GM12878 (cell line): ENCODE data around the gene KMT2B. TPM values are rescaled to one million over a fixed set of nuclear protein-coding genes. Genes with fewer than 3 reads are reported as not detected.

Experiments
- ASH2L ChIP-seq: fragments of 300-600, 200-600 bp; sonication (generic); IDR thresholded peaks from 2 replicates; pipeline ENCODE4 v1.6.1; 2017; ENCODE audit warnings: low read depth, mild to moderate bottlenecking, borderline replicate concordance
- CHD2 ChIP-seq: IDR thresholded peaks from 2 replicates; pipeline ENCODE4 v1.6.1; 2011; ENCODE audit warnings: low read depth, low read length, improper control_type of control experiment, borderline replicate concordance
- CREM ChIP-seq: IDR thresholded peaks from 2 replicates; pipeline ENCODE4 v1.6.1; 2014; ENCODE audit warnings: antibody characterized with exemption, low read depth
- LARP7 ChIP-seq: fragments of 450-650 bp; IDR thresholded peaks from 2 replicates; pipeline ENCODE4 v1.6.1; 2017; ENCODE audit warnings: mild to moderate bottlenecking
- MTA3 ChIP-seq: IDR thresholded peaks from 2 replicates; pipeline ENCODE4 v1.6.1; 2012; ENCODE audit warnings: low read length, inconsistent platforms, borderline replicate concordance
- MXI1 ChIP-seq: fragments of 150-350 bp; IDR thresholded peaks from 2 replicates; pipeline ENCODE4 v1.6.1; 2011; ENCODE audit warnings: low read depth, mild to moderate bottlenecking, inconsistent platforms, low read length, improper control_type of control experiment
- NR2F1 ChIP-seq: fragments of 450-650 bp; conservative IDR thresholded peaks from 2 replicates; pipeline ENCODE4 v1.6.1; 2017; ENCODE audit warnings: mild to moderate bottlenecking
- TCF12 ChIP-seq: IDR thresholded peaks from 2 replicates; pipeline ENCODE4 v1.6.1; 2011; ENCODE audit warnings: low read depth, mild to moderate bottlenecking, low read length
- ZNF274 ChIP-seq: IDR thresholded peaks from one replicate; pipeline ENCODE4 v1.8.0; 2011; ENCODE audit not compliant: insufficient read length, insufficient read depth
- polyA plus RNA-seq, 11 experiments: library from polyadenylated mRNA; depleted of rRNA in 4 of 11; unstranded in 6 of 11; stranded (reverse) in 5 of 11; fragments of >200 nt; fragmentation: Nextera tagmentation in 4 of 11; fragmentation: Illumina TruSeq in 1 of 11; extraction: Ambion mirVana in 4 of 11; extraction: Trizol in 1 of 11; gene quantifications; 1 replicate in 1 of 11; 2 replicates in 10 of 11; pipeline versions ENCODE4 v1.2.1 to v1.2.3, GENCODE V29; 2011 to 2016; ENCODE audit warnings: inconsistent platforms in 2 of 11, missing spikeins in 2 of 11, low read depth in 1 of 11
- total RNA-seq, 4 experiments: library from RNA; depleted of rRNA in 3 of 4; stranded (reverse); fragments of >200 nt in 3 of 4; fragmentation: Illumina TruSeq in 1 of 4; extraction: Trizol in 1 of 4; gene quantifications; 2 replicates each; pipeline versions ENCODE4 v1.2.1 to v1.2.3, GENCODE V29; 2013 to 2021
- TF ChIP-seq, protein P1 (sequence below): fragments of 450-650 bp; IDR thresholded peaks from 2 replicates; pipeline ENCODE4 v1.6.1; 2016; ENCODE audit warnings: mild to moderate bottlenecking, moderate library complexity, borderline replicate concordance
- TF ChIP-seq, protein P2 (sequence below): fragments of 450-650 bp; IDR thresholded peaks from 2 replicates; pipeline ENCODE4 v1.6.1; 2018; ENCODE audit warnings: borderline replicate concordance, mild to moderate bottlenecking; ENCODE audit not compliant: partially characterized antibody
- TF ChIP-seq, protein P3 (sequence below): IDR thresholded peaks from 2 replicates; pipeline ENCODE4 v1.6.1; 2012; ENCODE audit warnings: low read depth, low read length, improper control_type of control experiment
- TF ChIP-seq, protein P4 (sequence below): fragments of 450-650 bp; IDR thresholded peaks from 2 replicates; pipeline ENCODE4 v1.6.1; 2017; ENCODE audit warnings: mild to moderate bottlenecking, low read depth, inconsistent platforms; ENCODE audit not compliant: poor library complexity, severe bottlenecking
- TF ChIP-seq, protein P5 (sequence below): IDR thresholded peaks from 2 replicates; pipeline ENCODE4 v1.6.1; 2012; ENCODE audit warnings: low read depth, low read length, improper control_type of control experiment
- TF ChIP-seq, protein P6 (sequence below): fragments of 450-650 bp; IDR thresholded peaks from 2 replicates; pipeline ENCODE4 v1.6.1; 2017; ENCODE audit warnings: antibody characterized with exemption, mild to moderate bottlenecking, moderate library complexity

Gene KMT2B
- total and polyA plus RNA-seq, 10 of the 15 experiments (the other 5 are each of a cell fraction or from before 2014, with no cell fraction given) = 0.71 to 35.6 (median 6.0) TPM

DNA sequence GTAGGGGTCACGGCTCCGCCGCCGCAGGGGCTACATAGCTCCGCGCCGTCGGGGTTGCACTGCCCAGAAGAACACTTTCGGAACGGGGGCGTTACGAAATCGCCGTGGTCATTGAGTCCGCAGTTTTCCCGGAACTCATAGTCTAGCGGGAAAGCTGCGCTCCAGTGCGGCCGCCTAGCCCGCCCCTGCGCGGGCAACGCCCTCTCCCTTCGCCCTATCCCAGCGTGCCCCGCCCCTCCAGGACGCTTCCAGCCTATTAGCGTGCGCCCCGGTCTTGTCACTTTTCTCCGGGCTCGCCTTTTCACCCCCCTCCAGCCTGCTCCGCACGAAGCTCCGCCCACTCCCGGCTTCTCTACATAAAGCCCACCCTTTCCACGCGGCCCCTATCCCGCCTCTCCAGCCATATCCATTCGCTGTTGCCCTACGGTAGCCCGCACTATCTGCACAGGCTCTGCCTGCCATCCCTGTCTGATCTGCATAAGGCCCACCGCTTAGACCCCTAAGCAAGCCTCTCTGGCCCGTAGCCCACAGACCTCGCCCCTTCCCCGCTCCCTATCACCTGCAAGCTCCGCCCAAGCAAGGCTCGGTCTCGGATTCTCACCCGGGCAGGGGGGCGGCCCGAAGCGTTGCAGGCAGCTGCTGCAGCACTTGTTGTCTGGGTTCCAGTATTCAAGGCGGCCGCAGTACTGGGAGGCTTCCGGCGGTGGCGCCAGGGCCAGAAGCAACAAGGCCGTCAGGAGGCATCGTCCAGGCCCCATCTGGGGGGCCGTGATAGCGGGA is 22.8 kb downstream of the KMT2B start (continued):
- TF ChIP-seq, protein P1, sequence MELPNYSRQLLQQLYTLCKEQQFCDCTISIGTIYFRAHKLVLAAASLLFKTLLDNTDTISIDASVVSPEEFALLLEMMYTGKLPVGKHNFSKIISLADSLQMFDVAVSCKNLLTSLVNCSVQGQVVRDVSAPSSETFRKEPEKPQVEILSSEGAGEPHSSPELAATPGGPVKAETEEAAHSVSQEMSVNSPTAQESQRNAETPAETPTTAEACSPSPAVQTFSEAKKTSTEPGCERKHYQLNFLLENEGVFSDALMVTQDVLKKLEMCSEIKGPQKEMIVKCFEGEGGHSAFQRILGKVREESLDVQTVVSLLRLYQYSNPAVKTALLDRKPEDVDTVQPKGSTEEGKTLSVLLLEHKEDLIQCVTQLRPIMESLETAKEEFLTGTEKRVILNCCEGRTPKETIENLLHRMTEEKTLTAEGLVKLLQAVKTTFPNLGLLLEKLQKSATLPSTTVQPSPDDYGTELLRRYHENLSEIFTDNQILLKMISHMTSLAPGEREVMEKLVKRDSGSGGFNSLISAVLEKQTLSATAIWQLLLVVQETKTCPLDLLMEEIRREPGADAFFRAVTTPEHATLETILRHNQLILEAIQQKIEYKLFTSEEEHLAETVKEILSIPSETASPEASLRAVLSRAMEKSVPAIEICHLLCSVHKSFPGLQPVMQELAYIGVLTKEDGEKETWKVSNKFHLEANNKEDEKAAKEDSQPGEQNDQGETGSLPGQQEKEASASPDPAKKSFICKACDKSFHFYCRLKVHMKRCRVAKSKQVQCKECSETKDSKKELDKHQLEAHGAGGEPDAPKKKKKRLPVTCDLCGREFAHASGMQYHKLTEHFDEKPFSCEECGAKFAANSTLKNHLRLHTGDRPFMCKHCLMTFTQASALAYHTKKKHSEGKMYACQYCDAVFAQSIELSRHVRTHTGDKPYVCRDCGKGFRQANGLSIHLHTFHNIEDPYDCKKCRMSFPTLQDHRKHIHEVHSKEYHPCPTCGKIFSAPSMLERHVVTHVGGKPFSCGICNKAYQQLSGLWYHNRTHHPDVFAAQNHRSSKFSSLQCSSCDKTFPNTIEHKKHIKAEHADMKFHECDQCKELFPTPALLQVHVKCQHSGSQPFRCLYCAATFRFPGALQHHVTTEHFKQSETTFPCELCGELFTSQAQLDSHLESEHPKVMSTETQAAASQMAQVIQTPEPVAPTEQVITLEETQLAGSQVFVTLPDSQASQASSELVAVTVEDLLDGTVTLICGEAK = peak; percentile 59; the same call in 1 of the 2 replicates
- TF ChIP-seq, protein P2, sequence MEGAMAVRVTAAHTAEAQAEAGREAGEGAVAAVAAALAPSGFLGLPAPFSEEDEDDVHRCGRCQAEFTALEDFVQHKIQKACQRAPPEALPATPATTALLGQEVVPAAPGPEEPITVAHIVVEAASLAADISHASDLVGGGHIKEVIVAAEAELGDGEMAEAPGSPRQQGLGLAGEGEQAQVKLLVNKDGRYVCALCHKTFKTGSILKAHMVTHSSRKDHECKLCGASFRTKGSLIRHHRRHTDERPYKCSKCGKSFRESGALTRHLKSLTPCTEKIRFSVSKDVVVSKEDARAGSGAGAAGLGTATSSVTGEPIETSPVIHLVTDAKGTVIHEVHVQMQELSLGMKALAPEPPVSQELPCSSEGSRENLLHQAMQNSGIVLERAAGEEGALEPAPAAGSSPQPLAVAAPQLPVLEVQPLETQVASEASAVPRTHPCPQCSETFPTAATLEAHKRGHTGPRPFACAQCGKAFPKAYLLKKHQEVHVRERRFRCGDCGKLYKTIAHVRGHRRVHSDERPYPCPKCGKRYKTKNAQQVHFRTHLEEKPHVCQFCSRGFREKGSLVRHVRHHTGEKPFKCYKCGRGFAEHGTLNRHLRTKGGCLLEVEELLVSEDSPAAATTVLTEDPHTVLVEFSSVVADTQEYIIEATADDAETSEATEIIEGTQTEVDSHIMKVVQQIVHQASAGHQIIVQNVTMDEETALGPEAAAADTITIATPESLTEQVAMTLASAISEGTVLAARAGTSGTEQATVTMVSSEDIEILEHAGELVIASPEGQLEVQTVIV = no peak
- TF ChIP-seq NR2F1 (peak; percentile 82), CHD2 (peak; percentile 71), ZNF274 (no peak), MXI1 (peak; percentile 69), CREM (no peak; the same call in 1 of the 2 replicates), MTA3 (no peak), LARP7 (no peak), ASH2L (no peak), TCF12 (peak; percentile 60; the same call in 1 of the 2 replicates)
- TF ChIP-seq, protein P3, sequence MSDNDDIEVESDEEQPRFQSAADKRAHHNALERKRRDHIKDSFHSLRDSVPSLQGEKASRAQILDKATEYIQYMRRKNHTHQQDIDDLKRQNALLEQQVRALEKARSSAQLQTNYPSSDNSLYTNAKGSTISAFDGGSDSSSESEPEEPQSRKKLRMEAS = 0 out of 2 replicates have a peak, but pooled peaks have one; percentile 3
- TF ChIP-seq, protein P4, sequence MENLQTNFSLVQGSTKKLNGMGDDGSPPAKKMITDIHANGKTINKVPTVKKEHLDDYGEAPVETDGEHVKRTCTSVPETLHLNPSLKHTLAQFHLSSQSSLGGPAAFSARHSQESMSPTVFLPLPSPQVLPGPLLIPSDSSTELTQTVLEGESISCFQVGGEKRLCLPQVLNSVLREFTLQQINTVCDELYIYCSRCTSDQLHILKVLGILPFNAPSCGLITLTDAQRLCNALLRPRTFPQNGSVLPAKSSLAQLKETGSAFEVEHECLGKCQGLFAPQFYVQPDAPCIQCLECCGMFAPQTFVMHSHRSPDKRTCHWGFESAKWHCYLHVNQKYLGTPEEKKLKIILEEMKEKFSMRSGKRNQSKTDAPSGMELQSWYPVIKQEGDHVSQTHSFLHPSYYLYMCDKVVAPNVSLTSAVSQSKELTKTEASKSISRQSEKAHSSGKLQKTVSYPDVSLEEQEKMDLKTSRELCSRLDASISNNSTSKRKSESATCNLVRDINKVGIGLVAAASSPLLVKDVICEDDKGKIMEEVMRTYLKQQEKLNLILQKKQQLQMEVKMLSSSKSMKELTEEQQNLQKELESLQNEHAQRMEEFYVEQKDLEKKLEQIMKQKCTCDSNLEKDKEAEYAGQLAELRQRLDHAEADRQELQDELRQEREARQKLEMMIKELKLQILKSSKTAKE = no peak
- TF ChIP-seq, protein P5, sequence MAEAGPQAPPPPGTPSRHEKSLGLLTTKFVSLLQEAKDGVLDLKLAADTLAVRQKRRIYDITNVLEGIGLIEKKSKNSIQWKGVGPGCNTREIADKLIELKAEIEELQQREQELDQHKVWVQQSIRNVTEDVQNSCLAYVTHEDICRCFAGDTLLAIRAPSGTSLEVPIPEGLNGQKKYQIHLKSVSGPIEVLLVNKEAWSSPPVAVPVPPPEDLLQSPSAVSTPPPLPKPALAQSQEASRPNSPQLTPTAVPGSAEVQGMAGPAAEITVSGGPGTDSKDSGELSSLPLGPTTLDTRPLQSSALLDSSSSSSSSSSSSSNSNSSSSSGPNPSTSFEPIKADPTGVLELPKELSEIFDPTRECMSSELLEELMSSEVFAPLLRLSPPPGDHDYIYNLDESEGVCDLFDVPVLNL = no peak
- TF ChIP-seq, protein P6, sequence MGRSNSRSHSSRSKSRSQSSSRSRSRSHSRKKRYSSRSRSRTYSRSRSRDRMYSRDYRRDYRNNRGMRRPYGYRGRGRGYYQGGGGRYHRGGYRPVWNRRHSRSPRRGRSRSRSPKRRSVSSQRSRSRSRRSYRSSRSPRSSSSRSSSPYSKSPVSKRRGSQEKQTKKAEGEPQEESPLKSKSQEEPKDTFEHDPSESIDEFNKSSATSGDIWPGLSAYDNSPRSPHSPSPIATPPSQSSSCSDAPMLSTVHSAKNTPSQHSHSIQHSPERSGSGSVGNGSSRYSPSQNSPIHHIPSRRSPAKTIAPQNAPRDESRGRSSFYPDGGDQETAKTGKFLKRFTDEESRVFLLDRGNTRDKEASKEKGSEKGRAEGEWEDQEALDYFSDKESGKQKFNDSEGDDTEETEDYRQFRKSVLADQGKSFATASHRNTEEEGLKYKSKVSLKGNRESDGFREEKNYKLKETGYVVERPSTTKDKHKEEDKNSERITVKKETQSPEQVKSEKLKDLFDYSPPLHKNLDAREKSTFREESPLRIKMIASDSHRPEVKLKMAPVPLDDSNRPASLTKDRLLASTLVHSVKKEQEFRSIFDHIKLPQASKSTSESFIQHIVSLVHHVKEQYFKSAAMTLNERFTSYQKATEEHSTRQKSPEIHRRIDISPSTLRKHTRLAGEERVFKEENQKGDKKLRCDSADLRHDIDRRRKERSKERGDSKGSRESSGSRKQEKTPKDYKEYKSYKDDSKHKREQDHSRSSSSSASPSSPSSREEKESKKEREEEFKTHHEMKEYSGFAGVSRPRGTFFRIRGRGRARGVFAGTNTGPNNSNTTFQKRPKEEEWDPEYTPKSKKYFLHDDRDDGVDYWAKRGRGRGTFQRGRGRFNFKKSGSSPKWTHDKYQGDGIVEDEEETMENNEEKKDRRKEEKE = no peak
